Measurements from ENCODE around the gene CHRNG.
A peak's percentile ranks its signal among the peaks of the same experiment; 100 is the strongest.
"Not testable (repeated sequence)": the region's sequence is repeated elsewhere in the genome, so short reads cannot be mapped to it uniquely, and the experiment has no call there.

The CHRNG gene

GRCh38 chr2:232545511-232546375, 6.3 kb downstream of the CHRNG start:
- no peak for DNase-seq

DNA sequence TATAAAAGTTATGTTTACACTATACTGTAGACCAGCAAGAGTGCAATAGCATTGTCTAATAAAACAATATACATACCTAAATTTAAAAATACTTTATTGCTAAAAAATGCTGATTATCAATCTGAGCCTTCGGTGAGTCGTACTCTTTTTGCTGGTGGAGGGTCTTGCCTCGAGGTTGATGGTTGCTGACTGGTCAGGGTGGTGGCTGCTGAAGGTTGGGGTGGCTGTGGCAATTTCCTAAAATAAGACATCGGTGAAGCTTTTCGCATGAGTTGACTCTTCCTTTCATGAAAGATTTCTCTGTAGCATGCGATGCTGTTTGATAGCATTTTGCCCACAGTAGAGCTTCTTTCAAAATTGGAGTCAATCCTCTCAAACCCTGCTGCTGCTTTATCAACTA, 8.5 kb downstream of the CHRNG start:
- DNase-seq, result no peak

DNA sequence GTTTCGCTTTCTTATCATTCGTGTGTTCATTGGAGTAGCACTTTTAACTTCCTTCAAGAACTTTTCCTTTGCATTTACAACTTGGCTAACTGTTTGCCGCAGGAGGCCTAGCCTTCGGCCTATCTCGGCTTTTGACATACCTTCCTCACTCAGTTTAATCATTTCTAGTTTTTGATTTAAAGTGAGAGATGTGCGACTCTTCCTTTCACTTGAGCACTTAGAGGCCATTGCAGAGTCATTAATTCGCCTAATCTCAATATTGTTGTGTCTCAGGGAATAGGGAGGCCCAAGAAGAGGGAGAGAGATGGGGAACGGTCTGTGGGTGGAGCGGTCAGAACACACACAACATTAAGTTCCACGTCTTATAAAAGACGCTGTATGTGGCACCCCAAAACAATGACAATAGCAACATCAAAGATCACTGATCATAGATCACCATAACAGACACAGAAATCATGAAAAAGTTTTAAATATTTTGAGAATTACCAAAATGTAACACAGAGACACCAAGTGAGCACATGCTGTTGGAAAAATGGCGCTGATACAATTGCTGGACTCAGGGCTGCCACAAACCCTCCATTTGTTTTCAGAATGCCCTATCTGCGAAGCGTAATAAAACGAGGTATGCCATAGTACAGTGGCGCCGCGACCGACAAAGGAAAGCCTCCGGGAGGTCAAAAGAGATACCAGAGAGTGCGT, 10.3 kb downstream of the CHRNG start:
- DNase-seq, result peak; percentile 39

DNA sequence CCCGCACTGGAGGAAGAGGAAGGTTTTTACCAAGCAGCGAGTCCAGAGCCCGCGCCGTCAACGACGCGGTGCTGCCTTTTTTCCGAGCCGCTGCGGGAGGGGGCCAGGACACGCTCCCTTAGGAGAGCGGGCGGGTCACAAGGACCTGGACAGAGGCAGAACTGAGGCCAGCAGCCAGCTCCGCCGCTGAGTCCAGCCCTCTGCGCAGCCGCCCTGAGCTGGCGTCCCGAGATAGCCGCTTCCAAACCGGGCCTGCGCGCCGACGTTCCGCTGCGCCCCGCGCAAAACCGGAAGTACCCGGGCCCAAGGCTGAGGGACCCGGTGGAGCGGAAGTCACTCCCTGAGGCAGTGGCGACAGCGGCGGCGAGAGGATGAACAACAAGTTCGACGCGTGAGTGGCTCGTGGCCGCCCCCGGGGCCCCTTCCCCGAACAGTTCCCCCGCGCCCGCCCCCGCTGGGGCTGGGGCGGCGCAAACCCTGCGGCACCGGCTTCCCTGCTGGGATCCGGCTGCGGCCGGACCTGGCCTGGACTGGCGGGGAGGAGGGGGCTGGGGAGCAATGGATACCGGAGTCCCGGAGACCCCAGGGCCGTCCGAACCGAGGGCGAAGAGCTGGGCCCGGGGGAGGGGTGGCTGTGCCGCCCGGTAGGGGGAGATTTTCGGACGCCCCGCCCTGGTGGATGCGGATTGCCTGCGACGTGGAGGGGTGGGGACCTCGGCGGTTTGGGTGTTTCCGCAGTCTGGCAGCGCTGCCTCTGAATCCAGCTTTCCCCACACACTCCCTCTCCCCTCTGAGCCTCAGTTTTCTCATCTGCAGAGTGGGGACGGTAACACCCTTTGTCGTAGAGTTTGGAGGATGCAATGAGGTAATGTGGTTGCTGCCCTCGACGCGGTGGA, 11.1 kb downstream of the CHRNG start, which contains the start of the genes EIF4E2 and TIGD1:
EIF4E2 (plus strand) TSS at position 336 of the 896 bp plus-strand sequence; CDS start at position 372, 36 bp downstream.
TIGD1 (minus strand) TSS at position 204 of the 896 bp plus-strand sequence. CDS start 675 bp downstream, outside the sequence.
- DNase-seq, result peak; percentile 82

DNA sequence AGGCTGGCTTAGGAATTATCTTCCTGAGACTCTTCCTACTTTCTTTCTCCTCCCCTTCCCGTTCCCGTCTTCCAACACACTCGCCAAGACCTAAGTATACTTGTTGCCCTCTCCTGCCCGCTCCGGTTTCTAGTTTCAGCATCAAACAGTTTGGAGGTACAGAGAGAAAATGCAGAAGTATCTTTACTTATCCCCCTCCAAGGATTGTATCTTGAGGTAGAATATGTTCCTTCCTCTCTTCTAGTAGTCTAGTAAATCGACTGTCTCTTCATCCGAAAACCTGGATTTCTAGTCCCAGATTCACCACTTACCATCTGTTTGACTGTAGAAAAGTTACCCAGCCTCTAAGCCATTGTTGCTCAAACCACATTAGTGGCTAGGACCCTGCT, 11.8 kb downstream of the CHRNG start:
- no peak for DNase-seq

GRCh38 chr2:232551776-232552175, 12.3 kb downstream of the CHRNG start:
- DNase-seq, result no peak

- no peak for DNase-seq
Observed at GRCh38 chr2:232556426-232556825, 16.9 kb downstream of the CHRNG start.

- no peak for DNase-seq
Observed at GRCh38 chr2:232562515-232563151, 23.1 kb downstream of the CHRNG start.

- no peak for DNase-seq
Observed at GRCh38 chr2:232563580-232563979, 24.1 kb downstream of the CHRNG start.

DNA sequence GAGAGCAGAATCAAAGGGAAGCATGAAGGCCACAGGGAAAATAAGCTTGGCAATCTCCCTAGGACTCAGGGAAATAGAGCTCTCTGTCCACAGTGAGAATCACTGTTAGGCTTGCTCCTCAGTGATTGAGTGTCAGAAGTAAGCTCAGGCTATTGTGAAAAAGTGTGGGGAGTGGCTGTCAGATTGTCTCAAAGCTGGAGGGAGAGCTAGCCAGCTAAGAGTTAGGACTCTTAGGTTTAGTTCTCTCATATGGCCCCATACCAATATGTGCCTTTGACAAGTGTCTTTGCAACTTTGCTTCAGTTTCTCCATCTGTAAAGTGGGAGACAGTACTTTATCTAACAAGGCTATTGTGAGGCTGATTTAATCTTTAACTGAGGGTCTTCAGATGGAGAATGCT, 28.2 kb downstream of the CHRNG start:
- DNase-seq, result no peak

DNA sequence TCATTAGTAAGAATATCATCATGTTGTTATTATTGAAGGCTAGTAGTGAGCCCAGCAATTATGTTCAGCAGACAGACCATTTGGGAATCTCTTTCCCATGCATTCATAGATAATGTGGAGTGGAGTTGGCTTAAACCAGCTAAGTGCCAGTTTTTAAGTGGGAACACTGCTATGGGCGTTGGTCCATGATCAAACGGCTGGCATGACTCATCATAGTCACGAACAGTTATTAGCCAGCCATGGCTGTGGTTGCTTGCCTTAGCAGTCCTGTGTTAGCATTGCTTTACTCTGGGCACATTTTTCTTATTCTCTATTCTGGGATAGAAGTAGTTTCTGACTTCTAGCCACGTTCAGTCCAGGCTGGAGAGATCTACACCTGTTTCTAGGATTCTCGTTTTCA, 28.7 kb downstream of the CHRNG start:
- no peak for DNase-seq

DNA sequence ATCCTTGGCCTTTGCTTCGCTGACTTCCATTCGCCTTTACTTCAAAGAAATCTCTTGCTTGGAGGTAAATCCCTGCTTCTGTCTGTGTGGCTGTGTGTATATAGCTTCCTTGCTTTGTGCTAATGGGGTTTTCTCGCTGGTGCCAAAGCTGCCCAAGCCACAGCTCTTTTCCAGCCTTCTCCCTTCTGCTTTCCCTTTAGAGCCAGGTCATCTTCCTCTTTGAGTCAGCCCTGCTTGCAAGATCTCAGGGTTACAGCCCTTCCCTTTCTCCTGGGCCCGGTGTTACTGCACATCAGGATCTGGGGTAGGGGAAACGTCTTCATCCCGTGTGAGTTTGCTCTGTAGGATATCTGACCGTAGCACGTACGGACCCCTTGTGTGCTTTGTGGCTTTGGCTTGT, 30.0 kb downstream of the CHRNG start:
- DNase-seq, result no peak

GRCh38 chr2:232570481-232570880, 31.0 kb downstream of the CHRNG start:
- DNase-seq, result not testable (repeated sequence)

DNA sequence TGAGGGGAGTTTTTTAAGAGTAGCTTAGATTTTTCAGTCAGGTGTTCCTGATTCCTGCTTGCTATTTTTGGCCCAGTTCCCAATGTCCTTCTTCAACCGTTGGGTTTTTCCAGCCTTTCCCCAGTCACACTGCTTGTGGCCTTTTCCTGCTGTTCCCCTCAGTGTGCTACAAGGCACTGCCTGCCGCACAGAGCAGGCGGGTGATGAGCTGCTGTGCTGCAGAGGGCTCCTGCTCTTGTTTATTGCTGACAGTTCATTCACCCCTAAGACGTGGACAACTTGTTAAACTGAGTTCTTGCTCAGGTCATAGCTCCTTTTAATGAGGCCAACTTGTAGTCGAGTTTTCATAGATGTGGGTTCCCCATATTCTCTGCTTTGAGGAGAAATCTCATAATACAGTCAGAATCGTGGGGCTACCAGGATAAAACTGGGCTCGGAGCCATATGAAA, 31.6 kb downstream of the CHRNG start:
- DNase-seq, result no peak

DNA sequence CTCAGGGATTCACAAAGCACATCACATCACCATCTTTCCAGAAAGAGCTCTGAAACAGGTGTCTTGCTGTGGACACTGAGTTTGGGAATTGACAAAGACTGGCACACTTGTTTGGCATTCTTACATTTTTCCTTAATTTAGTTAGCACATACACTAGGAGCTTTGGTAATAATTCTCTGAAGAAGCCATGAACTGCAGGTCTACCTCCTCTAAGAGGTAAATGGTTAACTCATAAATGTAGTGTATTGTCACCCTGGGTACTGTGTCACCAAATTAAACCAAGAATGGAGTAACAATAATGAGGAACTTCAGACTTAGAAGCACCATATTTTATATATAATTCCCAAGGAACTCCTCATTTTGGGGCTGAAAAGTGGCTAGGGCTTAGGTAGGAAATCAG, 33.5 kb downstream of the CHRNG start:
- DNase-seq, result no peak

GRCh38 chr2:232573771-232574435, 34.4 kb downstream of the CHRNG start:
- DNase-seq, result no peak

GRCh38 chr2:232574674-232575403, 35.3 kb downstream of the CHRNG start:
- DNase-seq, result no peak

DNA sequence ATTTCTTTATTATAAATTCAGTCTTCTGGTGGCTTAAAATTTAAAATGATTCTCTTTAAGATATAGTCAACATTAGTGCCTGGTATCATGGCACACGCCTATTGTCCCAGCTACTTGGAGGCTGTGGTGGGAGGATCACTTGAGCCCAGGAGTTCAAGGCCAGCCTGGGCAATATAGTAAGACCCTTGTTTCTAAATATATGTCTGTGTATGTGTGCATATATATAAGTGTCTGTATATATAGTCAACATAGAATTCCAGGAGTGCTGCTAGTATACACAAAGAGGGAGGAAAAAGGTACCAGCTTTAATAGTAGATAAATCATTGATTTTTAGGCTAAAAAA, 35.9 kb downstream of the CHRNG start:
- no peak for DNase-seq

- DNase-seq, result no peak
Observed at GRCh38 chr2:232576995-232577394, 37.5 kb downstream of the CHRNG start.

DNA sequence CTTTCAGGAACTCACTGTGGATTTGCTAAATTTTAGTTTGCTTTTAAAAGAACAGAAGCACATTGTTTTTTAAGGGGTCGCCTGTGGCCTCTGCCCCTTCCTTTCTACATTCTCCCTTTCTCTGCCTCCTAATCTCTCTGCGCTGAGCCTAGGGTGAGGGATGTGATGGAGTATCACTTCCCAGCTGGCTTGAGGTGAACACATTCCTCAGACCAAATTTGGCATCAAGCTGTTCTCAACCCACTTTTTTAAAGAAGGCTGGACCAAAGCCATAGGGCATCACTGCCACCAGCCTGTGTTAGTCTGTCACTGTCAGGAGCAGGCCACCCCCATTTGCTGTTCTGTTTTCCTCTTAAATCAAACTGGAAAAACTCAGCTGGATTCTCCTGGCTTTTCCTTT, 38.3 kb downstream of the CHRNG start:
- no peak for DNase-seq

- DNase-seq, result no peak
Observed at GRCh38 chr2:232578626-232579025, 39.1 kb downstream of the CHRNG start.
